ENCODE results near the gene DPP8. TPM values are rescaled to one million over a fixed set of nuclear protein-coding genes. Genes with fewer than 3 reads are reported as not detected.

Gene DPP8
- total RNA-seq, 1 experiment from 2014 or later, result 45.9 TPM

- no peaks in the 10 kb centered on the region for H3K36me3 Mint-ChIP-seq (ENCODE audit: insufficient read depth, unreplicated experiment)
- H3K27ac Mint-ChIP-seq (ENCODE audit: unreplicated experiment), result no peak overlapping the region
- H3K27me3 Mint-ChIP-seq (ENCODE audit: unreplicated experiment), result peaks cover 39% of the 10 kb centered on the region
- TF ChIP-seq CTCF (IDR thresholded peaks at IDR 0.05; ENCODE audit: unreplicated experiment), result no peak
- CTCF ChIA-PET, result interaction anchor here (0.5 to 1.3 kb wide), 6 partner anchors 10 to 246 kb away, joined by 3 to 5 read pairs (median 3); no protein-coding TSS in a partner anchor
- H3K4me1 Mint-ChIP-seq (ENCODE audit: low read depth, unreplicated experiment), result peaks cover 18% of the 10 kb centered on the region
- intact Hi-C loops (cut with micrococcal nuclease; ENCODE audit: unreplicated experiment), result no loop called here
- H3K9me3 Mint-ChIP-seq (ENCODE audit: low read depth, unreplicated experiment), result no peaks in the 10 kb centered on the region
- BruUV-seq (replicated peaks), result no TSS peak
- H3K4me3 Mint-ChIP-seq (ENCODE audit: low read depth, unreplicated experiment), result no peak overlapping the region
- DNase-seq, result no peak
Observed at GRCh38 chr15:65413051-65413759, 104.3 kb downstream of the DPP8 start.

GRCh38 chr15:65412556-65412955 is 104.9 kb downstream of the DPP8 start:
- Mint-ChIP-seq H3K27ac (ENCODE audit: unreplicated experiment) (no peak overlapping the region), H3K4me1 (ENCODE audit: low read depth, unreplicated experiment) (peaks cover 18% of the 10 kb centered on the region), H3K27me3 (ENCODE audit: unreplicated experiment) (peaks cover 34% of the 10 kb centered on the region), H3K36me3 (ENCODE audit: insufficient read depth, unreplicated experiment) (no peaks in the 10 kb centered on the region), H3K9me3 (ENCODE audit: low read depth, unreplicated experiment) (no peaks in the 10 kb centered on the region), H3K4me3 (ENCODE audit: low read depth, unreplicated experiment) (no peak overlapping the region)
- no TSS peak for BruUV-seq (replicated peaks)
- intact Hi-C loops (cut with micrococcal nuclease; ENCODE audit: unreplicated experiment), result no loop called here
- CTCF ChIA-PET, result interaction anchor here (0.7 to 0.9 kb wide), 2 partner anchors 9 to 18 kb away, joined by 3 to 5 read pairs; no protein-coding TSS in a partner anchor
- no peak for DNase-seq
- no peak for TF ChIP-seq CTCF (IDR thresholded peaks at IDR 0.05; ENCODE audit: unreplicated experiment)

- Mint-ChIP-seq H3K27me3 (ENCODE audit: unreplicated experiment) (peaks cover 24% of the 10 kb centered on the region), H3K36me3 (ENCODE audit: insufficient read depth, unreplicated experiment) (no peaks in the 10 kb centered on the region), H3K9me3 (ENCODE audit: low read depth, unreplicated experiment) (no peaks in the 10 kb centered on the region), H3K27ac (ENCODE audit: unreplicated experiment) (peak overlapping the region; percentile 4), H3K4me1 (ENCODE audit: low read depth, unreplicated experiment) (peaks cover 18% of the 10 kb centered on the region), H3K4me3 (ENCODE audit: low read depth, unreplicated experiment) (no peak overlapping the region)
- BruUV-seq (replicated peaks), result no TSS peak
- TF ChIP-seq CTCF (IDR thresholded peaks at IDR 0.05; ENCODE audit: unreplicated experiment), result no peak
- intact Hi-C loops (cut with micrococcal nuclease; ENCODE audit: unreplicated experiment), result no loop called here
- CTCF ChIA-PET, result no interaction called here
- DNase-seq, result no peak
Observed at GRCh38 chr15:65411465-65412071, 105.9 kb downstream of the DPP8 start.

GRCh38 chr15:65410972-65411371 is 106.5 kb downstream of the DPP8 start:
- no peaks in the 10 kb centered on the region for H3K36me3 Mint-ChIP-seq (ENCODE audit: insufficient read depth, unreplicated experiment)
- no peak for TF ChIP-seq CTCF (IDR thresholded peaks at IDR 0.05; ENCODE audit: unreplicated experiment)
- no peaks in the 10 kb centered on the region for H3K9me3 Mint-ChIP-seq (ENCODE audit: low read depth, unreplicated experiment)
- BruUV-seq (replicated peaks), result no TSS peak
- DNase-seq, result no peak
- intact Hi-C loops (cut with micrococcal nuclease; ENCODE audit: unreplicated experiment), result no loop called here
- H3K27ac Mint-ChIP-seq (ENCODE audit: unreplicated experiment), result no peak overlapping the region
- CTCF ChIA-PET, result interaction anchor here (0.5 kb wide), 1 partner anchor 10 kb away, joined by 4 read pairs; no protein-coding TSS in a partner anchor
- H3K27me3 Mint-ChIP-seq (ENCODE audit: unreplicated experiment), result peaks cover 19% of the 10 kb centered on the region
- peaks cover 18% of the 10 kb centered on the region for H3K4me1 Mint-ChIP-seq (ENCODE audit: low read depth, unreplicated experiment)
- H3K4me3 Mint-ChIP-seq (ENCODE audit: low read depth, unreplicated experiment), result no peak overlapping the region
